GM18907 (cell line): ENCODE data around the gene CDK1.
A peak's percentile ranks its signal among the peaks of the same experiment; 100 is the strongest.
"Not testable (repeated sequence)": the region's sequence is repeated elsewhere in the genome, so short reads cannot be mapped to it uniquely, and the experiment has no call there.

Experiments used
- ATAC-seq: cut with Tn5 transposase; IDR thresholded peaks from one replicate; pipeline ENCODE4 v1.9.1; 2021; ENCODE audit warnings: mild to moderate bottlenecking, moderate library complexity; ENCODE audit not compliant: unreplicated experiment

Gene CDK1

GRCh38 chr10:60810437-60811182, 32.3 kb downstream of the CDK1 start:
- ATAC-seq: no peak

GRCh38 chr10:60816628-60817397, 38.5 kb downstream of the CDK1 start:
- ATAC-seq: peak; percentile 86

- ATAC-seq: no peak
Observed at GRCh38 chr10:60817398-60817805, 39.1 kb downstream of the CDK1 start.

- no peak for ATAC-seq
Observed at GRCh38 chr10:60818134-60818770, 40.0 kb downstream of the CDK1 start.

GRCh38 chr10:60819271-60819670, 41.0 kb downstream of the CDK1 start:
- ATAC-seq: no peak

GRCh38 chr10:60820093-60820754, 41.9 kb downstream of the CDK1 start:
- ATAC-seq: peak; percentile 76

GRCh38 chr10:60821656-60822055, 43.4 kb downstream of the CDK1 start:
- ATAC-seq: no peak

GRCh38 chr10:60822809-60823208, 44.5 kb downstream of the CDK1 start:
- ATAC-seq: no peak

GRCh38 chr10:60823324-60823723, 45.0 kb downstream of the CDK1 start:
- peak; percentile 46 for ATAC-seq

- no peak for ATAC-seq
Observed at GRCh38 chr10:60825520-60825919, 47.2 kb downstream of the CDK1 start.

GRCh38 chr10:60827791-60828488, 49.7 kb downstream of the CDK1 start:
- ATAC-seq: no peak

- no peak for ATAC-seq
Observed at GRCh38 chr10:60828489-60828852, 50.2 kb downstream of the CDK1 start.

- not testable (repeated sequence) for ATAC-seq
Observed at GRCh38 chr10:60832136-60832535, 53.9 kb downstream of the CDK1 start.

- no peak for ATAC-seq
Observed at GRCh38 chr10:60834401-60834800, 56.1 kb downstream of the CDK1 start.

GRCh38 chr10:60835049-60835448, 56.8 kb downstream of the CDK1 start:
- no peak for ATAC-seq

- not testable (repeated sequence) for ATAC-seq
Observed at GRCh38 chr10:60841227-60841626, 62.9 kb downstream of the CDK1 start.

- ATAC-seq: no peak
Observed at GRCh38 chr10:60842694-60843093, 64.4 kb downstream of the CDK1 start.
